ENCODE measurements around the gene LRRC4C.

The LRRC4C gene

DNA sequence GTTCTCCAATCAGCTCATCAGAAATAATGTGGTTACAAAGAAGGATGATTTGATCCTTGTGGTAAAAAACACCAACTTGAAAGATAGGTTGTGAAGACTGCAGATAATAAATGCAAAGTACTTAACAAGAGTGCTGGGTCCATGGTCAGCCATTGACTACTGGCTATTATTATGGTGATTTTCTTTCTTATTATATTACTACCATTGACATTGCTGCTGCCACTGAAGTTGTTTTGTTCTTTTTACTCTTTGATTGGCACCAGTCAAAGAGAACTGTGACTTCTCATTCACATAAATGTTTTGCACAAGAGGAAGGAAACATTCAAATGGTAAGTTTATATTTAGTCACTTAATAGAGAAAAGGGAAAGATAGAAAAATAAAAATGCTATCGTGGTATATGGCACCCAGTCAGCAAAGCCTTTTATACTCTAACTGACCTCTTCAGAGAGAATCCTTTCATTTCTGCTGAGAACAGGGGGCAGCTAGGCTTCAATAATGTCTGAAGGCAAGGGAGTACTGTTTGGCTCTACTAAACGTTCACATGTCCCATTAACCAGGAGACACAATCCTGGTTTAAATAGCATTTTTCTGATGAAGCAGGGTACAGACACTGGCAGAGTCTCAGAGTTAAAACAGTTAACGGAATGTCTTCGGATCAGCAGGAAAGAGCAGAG lies 64.8 kb downstream of the LRRC4C start:
- H3K4me3 Mint-ChIP-seq, result no peak overlapping the region
- peaks cover 13% of the 10 kb centered on the region for H3K9me3 Mint-ChIP-seq
- no peak overlapping the region for H3K27ac Mint-ChIP-seq
- H3K36me3 Mint-ChIP-seq (ENCODE audit: low read depth), result no peaks in the 10 kb centered on the region
- no peaks in the 10 kb centered on the region for H3K4me1 Mint-ChIP-seq (ENCODE audit: low read depth)
- no peaks in the 10 kb centered on the region for H3K27me3 Mint-ChIP-seq

DNA sequence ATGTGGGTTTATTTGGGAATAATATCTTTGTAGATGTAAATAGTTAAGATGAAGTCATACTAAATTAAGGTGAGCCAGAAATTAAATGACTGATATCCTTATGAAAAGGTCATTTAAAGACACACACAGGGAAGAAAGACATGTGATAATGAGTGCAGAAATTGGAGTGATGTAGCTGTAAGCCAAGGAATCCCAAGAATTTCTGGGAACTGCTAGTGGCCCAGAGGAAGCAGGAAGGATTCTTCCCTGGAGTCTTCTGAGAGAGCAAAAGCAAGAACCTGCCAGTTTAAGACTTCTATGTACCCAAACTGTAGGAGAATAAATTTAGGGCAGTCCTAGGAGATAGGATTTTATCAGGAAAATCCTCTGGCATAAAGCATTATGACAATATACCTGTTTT lies 66.9 kb downstream of the LRRC4C start:
- Mint-ChIP-seq H3K27me3 (no peaks in the 10 kb centered on the region), H3K27ac (no peak overlapping the region), H3K4me3 (no peak overlapping the region), H3K4me1 (ENCODE audit: low read depth) (no peaks in the 10 kb centered on the region), H3K9me3 (peaks cover 10% of the 10 kb centered on the region), H3K36me3 (ENCODE audit: low read depth) (no peaks in the 10 kb centered on the region)

DNA sequence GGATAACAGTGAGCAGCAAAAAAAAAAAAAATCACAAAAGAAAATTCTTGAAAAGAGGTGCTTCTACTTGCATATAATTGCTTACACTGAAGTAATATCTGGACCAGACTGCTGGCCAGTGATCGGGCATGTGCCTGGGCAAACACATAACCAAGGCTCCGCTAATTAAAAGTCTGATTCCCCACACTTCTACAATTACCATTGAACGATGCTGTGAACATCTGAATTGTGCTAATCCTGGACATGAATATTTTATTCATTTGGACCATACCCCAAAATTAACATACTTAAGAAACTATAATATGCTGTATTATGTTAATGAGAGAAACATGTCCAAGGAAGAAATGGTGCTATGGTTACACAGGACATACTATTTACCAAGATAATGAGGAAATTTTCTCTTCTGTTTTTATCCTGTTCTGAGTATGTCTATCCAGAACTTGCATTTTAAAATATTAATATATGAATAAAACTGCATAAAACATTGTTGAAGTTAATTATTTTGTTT lies 69.8 kb downstream of the LRRC4C start:
- no peaks in the 10 kb centered on the region for H3K4me1 Mint-ChIP-seq (ENCODE audit: low read depth)

DNA sequence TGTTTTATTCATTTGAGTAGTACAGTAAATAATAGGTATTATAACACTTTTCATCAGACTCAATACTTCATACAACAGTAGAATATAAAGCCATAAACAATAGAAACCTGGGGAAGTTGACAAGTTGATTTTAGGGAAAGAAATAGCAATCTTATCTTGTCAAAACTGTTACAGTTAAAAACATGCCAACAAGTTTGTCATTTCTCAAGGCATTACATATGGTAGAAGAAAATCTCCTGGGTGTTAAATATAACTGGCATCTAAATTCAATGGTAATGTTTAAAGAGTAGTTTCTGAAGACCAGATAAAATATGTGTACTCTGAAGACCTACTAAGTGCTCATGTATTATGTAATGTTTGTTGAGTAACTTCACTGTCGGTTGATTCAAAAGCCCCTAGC lies 75.1 kb downstream of the LRRC4C start:
- H3K36me3 Mint-ChIP-seq (ENCODE audit: low read depth), result no peaks in the 10 kb centered on the region
- no peaks in the 10 kb centered on the region for H3K27me3 Mint-ChIP-seq
- peaks cover 8% of the 10 kb centered on the region for H3K9me3 Mint-ChIP-seq
- no peaks in the 10 kb centered on the region for H3K4me1 Mint-ChIP-seq (ENCODE audit: low read depth)
- no peak overlapping the region for H3K27ac Mint-ChIP-seq
- no peak overlapping the region for H3K4me3 Mint-ChIP-seq

More for the DNA sequence above, 69.8 kb downstream of the LRRC4C start:
- H3K27ac Mint-ChIP-seq, result no peak overlapping the region
- H3K27me3 Mint-ChIP-seq, result no peaks in the 10 kb centered on the region
- H3K36me3 Mint-ChIP-seq (ENCODE audit: low read depth), result no peaks in the 10 kb centered on the region
- peaks cover 11% of the 10 kb centered on the region for H3K9me3 Mint-ChIP-seq
- H3K4me3 Mint-ChIP-seq, result no peak overlapping the region

DNA sequence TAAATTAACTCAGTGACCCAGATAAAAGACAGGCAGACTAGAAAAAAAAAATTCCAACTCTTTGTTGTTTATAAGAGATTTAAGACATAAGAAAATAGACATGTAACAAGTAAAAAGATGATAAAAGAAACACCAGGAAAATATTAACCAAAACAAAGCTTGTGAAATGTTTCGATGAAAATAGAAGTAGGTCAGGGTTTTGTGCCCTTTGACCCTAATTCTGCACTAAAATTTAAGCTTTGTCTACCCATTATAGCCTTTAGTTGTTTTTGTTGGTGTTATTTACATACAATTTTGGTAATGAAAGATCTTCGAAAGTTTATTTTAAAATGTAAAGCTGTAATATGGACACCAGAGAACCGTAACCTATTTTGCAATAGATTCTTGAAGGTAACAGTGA lies 75.7 kb downstream of the LRRC4C start:
- Mint-ChIP-seq H3K27me3 (no peaks in the 10 kb centered on the region), H3K36me3 (ENCODE audit: low read depth) (no peaks in the 10 kb centered on the region), H3K4me3 (no peak overlapping the region), H3K9me3 (peaks cover 8% of the 10 kb centered on the region), H3K4me1 (ENCODE audit: low read depth) (no peaks in the 10 kb centered on the region), H3K27ac (no peak overlapping the region)

DNA sequence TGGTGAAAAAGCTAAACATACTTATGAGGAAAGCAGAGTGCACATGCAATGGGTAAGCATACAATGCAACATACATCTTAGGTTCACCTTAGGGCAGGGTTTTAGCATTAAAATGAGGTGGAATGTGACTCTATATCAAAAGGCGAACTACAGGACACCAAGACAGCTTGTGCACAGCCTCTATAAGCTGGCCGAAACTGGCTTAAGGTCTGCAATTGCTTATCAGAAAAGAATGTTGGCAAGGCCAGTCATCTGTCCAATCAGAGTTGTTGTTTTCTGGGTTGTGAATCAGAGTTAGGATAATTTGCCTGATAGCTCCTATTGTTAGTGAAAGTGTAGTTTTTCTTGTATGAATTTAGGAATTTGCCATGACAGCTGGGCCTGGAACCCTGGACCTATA lies 76.5 kb downstream of the LRRC4C start:
- Mint-ChIP-seq H3K9me3 (peaks cover 8% of the 10 kb centered on the region), H3K27me3 (no peaks in the 10 kb centered on the region), H3K4me3 (no peak overlapping the region), H3K36me3 (ENCODE audit: low read depth) (no peaks in the 10 kb centered on the region), H3K27ac (no peak overlapping the region), H3K4me1 (ENCODE audit: low read depth) (no peaks in the 10 kb centered on the region)

DNA sequence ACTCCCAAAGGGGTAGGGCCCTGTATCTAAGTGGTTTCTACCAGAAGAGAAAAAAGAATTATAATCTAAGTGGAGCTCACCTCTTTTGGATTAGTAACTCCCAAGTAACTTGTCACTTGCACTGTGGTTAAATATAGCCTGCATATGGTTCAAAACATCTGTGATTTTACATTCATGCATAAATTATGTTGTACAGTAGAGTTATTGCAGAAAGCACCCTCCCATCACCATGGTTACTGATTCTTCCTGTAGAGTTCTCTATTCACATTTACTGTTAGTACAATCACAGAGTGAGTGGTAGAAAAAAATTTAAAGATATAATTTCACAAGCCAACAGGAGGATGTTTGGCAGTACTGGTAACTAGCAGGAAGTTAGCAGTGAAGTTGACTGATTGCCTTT lies 80.4 kb downstream of the LRRC4C start:
- no peak overlapping the region for H3K27ac Mint-ChIP-seq
- H3K4me1 Mint-ChIP-seq (ENCODE audit: low read depth), result no peaks in the 10 kb centered on the region
- H3K36me3 Mint-ChIP-seq (ENCODE audit: low read depth), result no peaks in the 10 kb centered on the region
- no peaks in the 10 kb centered on the region for H3K9me3 Mint-ChIP-seq
- no peaks in the 10 kb centered on the region for H3K27me3 Mint-ChIP-seq
- H3K4me3 Mint-ChIP-seq, result no peak overlapping the region

DNA sequence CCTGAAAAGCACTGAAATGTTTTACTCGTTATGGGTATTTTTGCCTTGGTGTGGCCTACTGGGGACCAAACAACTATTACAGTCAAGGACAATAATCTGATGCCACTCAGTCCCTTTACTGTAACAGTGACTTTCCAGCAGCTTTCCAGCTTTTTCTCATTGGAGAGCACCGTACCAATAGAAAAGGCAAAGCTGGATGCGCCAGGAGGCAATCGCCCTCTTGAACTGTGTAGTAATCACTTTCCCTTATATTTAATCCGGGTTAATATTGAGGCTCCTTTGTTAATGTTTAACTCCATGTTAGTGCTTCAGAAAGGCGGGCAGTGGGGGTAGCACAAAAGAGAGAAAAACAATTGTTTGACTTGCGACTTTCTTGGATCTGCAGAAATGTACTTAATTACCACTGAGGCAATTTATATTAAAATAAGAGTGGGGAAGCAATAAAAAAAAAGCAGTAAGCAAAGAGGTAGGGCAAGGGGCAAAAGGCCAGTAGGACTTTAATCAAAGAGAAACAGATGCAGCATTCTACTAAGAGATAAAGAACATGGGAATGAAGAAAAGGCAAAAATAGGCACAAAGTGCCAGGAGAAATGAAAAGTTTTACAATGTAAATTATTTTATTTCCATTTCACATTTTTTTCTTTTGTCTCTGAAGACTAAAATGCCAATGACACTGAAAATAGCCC lies 81.6 kb downstream of the LRRC4C start:
- no peaks in the 10 kb centered on the region for H3K9me3 Mint-ChIP-seq
- no peaks in the 10 kb centered on the region for H3K4me1 Mint-ChIP-seq (ENCODE audit: low read depth)
- H3K4me3 Mint-ChIP-seq, result no peak overlapping the region
- H3K36me3 Mint-ChIP-seq (ENCODE audit: low read depth), result no peaks in the 10 kb centered on the region
- H3K27me3 Mint-ChIP-seq, result no peaks in the 10 kb centered on the region
- no peak overlapping the region for H3K27ac Mint-ChIP-seq

DNA sequence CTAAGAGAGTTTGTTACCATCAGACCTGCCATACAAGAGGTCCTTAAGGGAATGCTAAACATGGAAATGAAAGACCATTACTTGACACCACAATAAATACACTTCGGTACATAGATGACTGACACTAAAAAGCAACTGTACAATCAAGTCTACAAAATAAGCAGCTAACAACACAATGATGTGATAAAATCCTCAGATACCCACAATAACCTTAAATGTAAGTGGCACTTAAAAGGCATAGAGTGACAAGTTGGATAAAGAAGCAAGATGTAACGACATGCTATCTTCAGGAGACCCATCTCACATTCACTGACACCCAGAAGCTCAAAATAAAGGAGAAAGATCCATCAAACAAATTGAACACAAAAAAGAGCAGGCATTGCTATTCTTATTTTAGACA lies 107.6 kb downstream of the LRRC4C start:
- Mint-ChIP-seq H3K36me3 (ENCODE audit: low read depth) (no peaks in the 10 kb centered on the region), H3K4me3 (no peak overlapping the region), H3K9me3 (peaks cover 1% of the 10 kb centered on the region), H3K27ac (no peak overlapping the region), H3K4me1 (ENCODE audit: low read depth) (no peaks in the 10 kb centered on the region), H3K27me3 (no peaks in the 10 kb centered on the region)

DNA sequence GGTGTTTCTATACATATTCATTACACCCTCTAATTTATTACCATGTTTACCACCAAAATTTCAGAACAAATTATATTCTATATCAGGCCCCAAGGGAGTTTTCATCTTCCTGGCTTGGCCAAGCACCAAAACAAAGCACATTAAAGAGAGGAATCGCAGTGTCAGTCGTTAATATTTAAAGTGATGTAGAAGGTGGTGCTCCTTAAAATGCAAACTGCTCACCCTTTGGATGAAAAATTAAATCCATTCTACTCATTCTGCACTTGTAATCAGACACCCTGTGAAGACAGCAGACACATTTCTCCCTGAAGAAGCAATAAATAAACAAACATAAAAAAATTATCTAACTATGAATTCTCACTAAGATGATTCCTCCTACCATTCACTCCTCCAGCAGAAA lies 113.4 kb downstream of the LRRC4C start:
- no peak overlapping the region for H3K4me3 Mint-ChIP-seq
- H3K27ac Mint-ChIP-seq, result no peak overlapping the region
- peaks cover 9% of the 10 kb centered on the region for H3K9me3 Mint-ChIP-seq
- no peaks in the 10 kb centered on the region for H3K27me3 Mint-ChIP-seq
- no peaks in the 10 kb centered on the region for H3K36me3 Mint-ChIP-seq (ENCODE audit: low read depth)
- H3K4me1 Mint-ChIP-seq (ENCODE audit: low read depth), result no peaks in the 10 kb centered on the region

DNA sequence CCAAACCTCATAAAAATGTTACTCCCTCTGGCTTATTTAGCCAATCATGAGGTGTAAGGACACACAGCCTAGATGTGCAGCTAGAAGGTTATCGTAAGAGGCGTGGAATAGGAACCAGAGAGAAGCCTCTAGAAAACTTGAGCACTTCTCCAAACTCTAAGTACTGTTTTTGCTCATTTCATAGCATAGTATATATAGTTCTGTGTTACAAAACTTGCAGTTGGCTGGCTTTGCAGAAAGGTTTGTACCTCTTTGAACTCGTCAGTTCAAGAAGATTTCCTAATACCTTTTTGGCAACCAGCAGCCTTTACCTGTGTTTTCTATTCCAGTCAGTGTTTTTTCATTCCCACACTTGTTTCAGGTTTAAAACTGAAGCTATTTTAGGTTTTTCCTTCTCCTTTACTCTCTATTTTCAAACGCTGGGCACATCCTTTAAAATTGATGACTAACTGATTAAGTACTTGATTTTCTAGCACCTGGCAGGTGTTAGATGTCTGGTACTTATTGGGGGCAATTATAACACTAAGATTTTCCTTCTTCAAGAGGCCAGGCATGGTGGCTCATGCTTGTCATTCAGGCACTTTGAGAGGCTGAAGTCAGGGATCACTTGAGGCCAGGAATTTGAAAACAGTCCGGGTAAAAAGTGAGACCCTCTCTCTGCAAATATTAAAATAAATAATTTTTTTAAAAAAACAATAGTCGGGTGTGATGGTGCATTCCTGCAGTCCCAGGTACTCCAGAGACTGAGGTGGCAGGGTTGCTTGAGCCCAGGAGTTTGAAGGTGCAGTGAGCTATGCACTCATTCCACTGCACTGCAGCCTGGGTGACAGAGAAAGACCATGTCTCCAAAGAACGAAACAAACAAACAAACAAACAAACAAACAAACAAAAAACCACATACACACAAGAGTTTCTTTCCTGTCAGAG lies 125.2 kb downstream of the LRRC4C start:
- Mint-ChIP-seq H3K27ac (no peak overlapping the region), H3K4me1 (ENCODE audit: low read depth) (no peaks in the 10 kb centered on the region), H3K9me3 (peaks cover 23% of the 10 kb centered on the region), H3K36me3 (ENCODE audit: low read depth) (no peaks in the 10 kb centered on the region), H3K4me3 (no peak overlapping the region), H3K27me3 (no peaks in the 10 kb centered on the region)

DNA sequence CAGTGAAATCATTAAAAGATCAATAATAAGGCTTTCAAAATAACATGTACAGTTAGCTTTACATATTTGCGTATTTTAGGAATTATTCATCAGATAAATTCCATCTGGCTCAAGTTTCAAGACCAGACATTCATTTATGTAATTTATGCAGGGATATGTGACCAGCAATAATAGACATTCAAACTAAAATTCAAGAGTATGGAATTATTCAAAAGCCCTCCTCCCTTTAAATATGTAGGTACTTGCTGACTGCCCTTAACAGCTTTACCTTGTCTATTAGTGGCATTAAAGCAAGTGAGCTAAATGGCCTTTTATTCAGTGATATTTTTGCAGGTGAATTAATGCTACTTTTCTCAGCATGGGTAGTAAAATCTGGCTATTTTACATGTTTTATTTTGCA lies 126.1 kb downstream of the LRRC4C start:
- H3K9me3 Mint-ChIP-seq, result peaks cover 29% of the 10 kb centered on the region
- H3K27ac Mint-ChIP-seq, result no peak overlapping the region
- H3K4me3 Mint-ChIP-seq, result no peak overlapping the region
- H3K4me1 Mint-ChIP-seq (ENCODE audit: low read depth), result no peaks in the 10 kb centered on the region
- no peaks in the 10 kb centered on the region for H3K36me3 Mint-ChIP-seq (ENCODE audit: low read depth)
- H3K27me3 Mint-ChIP-seq, result no peaks in the 10 kb centered on the region

DNA sequence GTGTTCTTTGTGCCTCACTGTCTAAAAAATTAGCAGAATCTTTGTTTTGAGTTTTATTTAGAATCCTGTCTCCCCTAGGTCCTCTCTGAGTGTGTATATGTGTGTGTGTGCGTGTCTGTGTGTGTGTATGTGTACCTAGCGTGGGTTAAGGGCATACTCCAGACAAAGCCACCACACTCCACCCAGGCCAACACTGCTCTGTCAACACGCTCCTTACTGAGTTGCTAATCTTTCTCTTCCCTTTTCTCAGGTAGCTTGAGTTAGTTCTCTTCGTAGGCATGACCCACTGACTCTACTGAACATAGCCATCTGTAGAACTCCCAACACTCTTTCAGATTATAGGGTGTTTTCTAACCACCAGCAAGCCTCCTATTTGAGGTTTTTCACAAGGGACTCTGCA lies 131.1 kb downstream of the LRRC4C start:
- H3K27me3 Mint-ChIP-seq, result no peaks in the 10 kb centered on the region
- H3K4me1 Mint-ChIP-seq (ENCODE audit: low read depth), result no peaks in the 10 kb centered on the region
- H3K27ac Mint-ChIP-seq, result no peak overlapping the region
- H3K36me3 Mint-ChIP-seq (ENCODE audit: low read depth), result no peaks in the 10 kb centered on the region
- no peak overlapping the region for H3K4me3 Mint-ChIP-seq
- peaks cover 26% of the 10 kb centered on the region for H3K9me3 Mint-ChIP-seq

DNA sequence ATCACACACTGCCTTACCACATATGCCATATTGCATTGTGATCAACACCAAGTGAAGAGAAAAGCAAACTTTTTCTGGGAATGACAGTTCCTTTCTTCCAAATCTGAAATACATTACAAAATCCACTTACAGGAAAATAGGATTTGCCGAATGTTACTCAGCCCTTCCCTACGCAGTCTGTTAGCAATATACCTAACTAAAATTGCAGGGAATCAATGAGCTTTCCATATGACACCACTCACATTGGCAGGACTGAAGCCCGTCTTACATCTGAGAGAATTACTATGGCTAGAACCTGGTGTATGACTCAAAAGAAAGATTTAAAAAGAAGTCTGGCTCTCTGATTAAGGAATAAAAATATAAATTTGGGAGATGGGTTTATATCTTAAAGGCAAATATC lies 136.0 kb downstream of the LRRC4C start:
- Mint-ChIP-seq H3K27ac (no peak overlapping the region), H3K9me3 (peaks cover 8% of the 10 kb centered on the region), H3K4me1 (ENCODE audit: low read depth) (no peaks in the 10 kb centered on the region), H3K36me3 (ENCODE audit: low read depth) (no peaks in the 10 kb centered on the region), H3K27me3 (no peaks in the 10 kb centered on the region), H3K4me3 (no peak overlapping the region)

DNA sequence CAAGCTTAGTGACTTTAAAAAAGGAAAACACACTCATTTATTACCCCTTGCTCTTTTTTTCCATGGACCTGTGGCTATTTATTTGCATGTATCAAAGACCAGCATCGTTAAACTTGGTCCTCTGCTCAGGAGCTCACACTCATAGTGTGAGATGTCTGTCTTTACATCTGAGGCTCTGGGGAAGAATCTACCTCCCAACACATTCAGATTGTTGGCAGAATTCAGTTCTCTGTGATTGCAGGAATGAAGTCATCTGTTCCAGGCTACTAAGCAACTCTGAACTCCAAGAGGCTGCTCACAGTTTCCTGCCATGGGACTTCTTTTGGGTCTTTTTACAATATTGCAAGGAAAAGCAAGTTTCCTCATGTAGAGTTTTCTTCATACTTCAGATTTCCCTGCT lies 138.8 kb downstream of the LRRC4C start:
- no peak overlapping the region for H3K4me3 Mint-ChIP-seq
- H3K27ac Mint-ChIP-seq, result no peak overlapping the region
- H3K9me3 Mint-ChIP-seq, result peaks cover 2% of the 10 kb centered on the region
- no peaks in the 10 kb centered on the region for H3K27me3 Mint-ChIP-seq
- H3K36me3 Mint-ChIP-seq (ENCODE audit: low read depth), result no peaks in the 10 kb centered on the region
- no peaks in the 10 kb centered on the region for H3K4me1 Mint-ChIP-seq (ENCODE audit: low read depth)
